OCI-LY1 (cell line): ENCODE data around the gene PODXL2.

Experiments used
- H2AFZ ChIP-seq: fragments of 200-600 bp; sonication (generic), shearing (Covaris generic); 2 replicates; pipeline ENCODE4 v1.6.0; 2014; ENCODE audit warnings: antibody characterized with exemption, mild to moderate bottlenecking, low read length
- H3F3A ChIP-seq: fragments of 200-600 bp; sonication (generic), shearing (Covaris generic); 2 replicates; pipeline ENCODE4 v1.6.0; 2014; ENCODE audit warnings: mild to moderate bottlenecking, antibody characterized with exemption, low read length, moderate library complexity; ENCODE audit not compliant: insufficient read depth
- H3K27ac ChIP-seq: fragments of 200-600 bp; sonication (generic); 2 replicates; pipeline ENCODE4 v1.5.1; 2014; ENCODE audit warnings: low read length, mixed run types, mild to moderate bottlenecking, low read depth; ENCODE audit not compliant: poor library complexity, severe bottlenecking
- H3K27me3 ChIP-seq: fragments of 200-600 bp; sonication (generic); 2 replicates; pipeline ENCODE4 v1.6.0; 2014; ENCODE audit warnings: antibody characterized with exemption, mild to moderate bottlenecking, low read length, moderate library complexity; ENCODE audit not compliant: insufficient read depth
- H3K36me3 ChIP-seq: fragments of 200-600 bp; sonication (generic); 2 replicates; pipeline ENCODE4 v1.6.1; 2014; ENCODE audit warnings: mild to moderate bottlenecking, antibody characterized with exemption, low read length, moderate library complexity, mixed read lengths; ENCODE audit not compliant: insufficient read depth
- H3K4me1 ChIP-seq: fragments of 200-600 bp; sonication (generic); 2 replicates; pipeline ENCODE4 v1.5.1; 2014; ENCODE audit warnings: mild to moderate bottlenecking, low read length, moderate library complexity; ENCODE audit not compliant: insufficient read depth, severe bottlenecking
- H3K4me2 ChIP-seq: fragments of 200-600 bp; sonication (generic), shearing (Covaris generic); 2 replicates; pipeline ENCODE4 v1.6.1; 2014; ENCODE audit warnings: low read length
- H3K4me3 ChIP-seq: fragments of 200-600 bp; sonication (generic); 2 replicates; pipeline ENCODE4 v1.5.1; 2014; ENCODE audit warnings: low read length, low read depth, mild to moderate bottlenecking, mixed read lengths; ENCODE audit not compliant: poor library complexity, severe bottlenecking
- H3K79me2 ChIP-seq: fragments of 200-600 bp; shearing (Covaris generic); 2 replicates; pipeline ENCODE4 v1.6.1; 2016; ENCODE audit warnings: mixed run types, low read length, mixed read lengths; ENCODE audit not compliant: insufficient read depth
- H3K9ac ChIP-seq: fragments of 200-600 bp; sonication (generic), shearing (Covaris generic); 2 replicates; pipeline ENCODE4 v1.6.1; 2014; ENCODE audit warnings: mild to moderate bottlenecking, low read length, mixed read lengths
- H3K9me2 ChIP-seq: fragments of 200-600 bp; sonication (generic), shearing (Covaris generic); 2 replicates; pipeline ENCODE4 v1.6.1; 2014; ENCODE audit warnings: low read depth, mild to moderate bottlenecking, low read length, mixed read lengths
- H3K9me3 ChIP-seq: fragments of 200-600 bp; shearing (Covaris generic); 2 replicates; pipeline ENCODE4 v1.6.1; 2014; ENCODE audit warnings: low read length, mixed read lengths
- H4K20me1 ChIP-seq: fragments of 200-600 bp; sonication (generic), shearing (Covaris generic); 2 replicates; pipeline ENCODE4 v1.6.0; 2016; ENCODE audit warnings: mild to moderate bottlenecking, low read length; ENCODE audit not compliant: insufficient read depth
- EZH2 ChIP-seq: fragments of 200-600 bp; sonication (generic), shearing (Covaris generic); IDR thresholded peaks from 2 replicates; pipeline ENCODE4 v1.8.0; 2017; ENCODE audit warnings: borderline replicate concordance, mixed run types, mild to moderate bottlenecking, antibody characterized with exemption, low read length, moderate library complexity, mixed read lengths
- TF ChIP-seq, protein P1 (sequence below): fragments of 200-600 bp; sonication (generic), shearing (Covaris generic); IDR thresholded peaks from 2 replicates; pipeline ENCODE4 v1.5.1; 2017; ENCODE audit warnings: mild to moderate bottlenecking, antibody characterized with exemption, low read length, moderate library complexity, mixed read lengths

The PODXL2 gene

DNA sequence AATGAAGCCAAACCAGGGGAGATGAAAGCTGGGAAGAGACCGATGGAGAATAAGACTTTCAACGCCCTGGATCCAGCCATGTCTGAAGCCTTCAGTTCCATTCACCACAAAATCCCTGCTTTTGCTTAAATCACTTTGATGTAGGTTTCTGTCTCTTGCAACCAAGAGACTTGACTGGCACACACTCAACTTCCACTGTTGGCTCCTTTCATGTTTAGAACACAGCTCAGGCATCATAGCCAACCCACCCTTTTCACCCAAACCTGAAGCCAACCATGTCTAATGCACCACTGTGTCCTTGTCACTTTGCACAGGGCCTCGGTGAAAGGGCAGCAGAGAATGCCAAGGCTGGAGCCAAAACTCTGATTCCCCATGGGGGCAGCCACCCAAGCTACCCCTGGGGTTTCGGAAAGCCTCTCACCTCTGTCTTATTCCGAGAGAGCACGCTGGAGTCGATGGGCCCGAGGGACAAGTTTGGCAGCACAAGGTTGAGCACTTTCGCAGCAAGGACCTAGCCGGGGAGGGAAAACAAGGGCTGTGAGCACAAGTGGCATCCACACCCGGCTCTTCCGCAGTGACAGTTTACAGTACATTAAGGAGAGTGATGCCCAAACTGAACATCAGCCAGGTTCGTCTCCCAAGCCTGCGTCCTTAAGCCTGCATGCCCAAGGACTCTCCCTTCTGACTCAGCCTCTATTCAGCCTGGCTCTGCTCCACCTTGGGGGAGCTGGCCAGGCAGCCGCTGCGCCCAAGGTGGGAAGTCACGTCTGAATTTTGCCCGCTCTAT is 81.4 kb downstream of the PODXL2 start:
- H3K4me1 ChIP-seq: no peaks in the 10 kb centered on the region
- H3K79me2 ChIP-seq: no peaks in the 10 kb centered on the region
- no peak overlapping the region for H3K4me2 ChIP-seq
- H3K9me3 ChIP-seq: no peaks in the 10 kb centered on the region
- H4K20me1 ChIP-seq: no peaks in the 10 kb centered on the region
- no peaks in the 10 kb centered on the region for H3K27me3 ChIP-seq
- H3K9ac ChIP-seq: no peak overlapping the region
- TF ChIP-seq, protein P1, sequence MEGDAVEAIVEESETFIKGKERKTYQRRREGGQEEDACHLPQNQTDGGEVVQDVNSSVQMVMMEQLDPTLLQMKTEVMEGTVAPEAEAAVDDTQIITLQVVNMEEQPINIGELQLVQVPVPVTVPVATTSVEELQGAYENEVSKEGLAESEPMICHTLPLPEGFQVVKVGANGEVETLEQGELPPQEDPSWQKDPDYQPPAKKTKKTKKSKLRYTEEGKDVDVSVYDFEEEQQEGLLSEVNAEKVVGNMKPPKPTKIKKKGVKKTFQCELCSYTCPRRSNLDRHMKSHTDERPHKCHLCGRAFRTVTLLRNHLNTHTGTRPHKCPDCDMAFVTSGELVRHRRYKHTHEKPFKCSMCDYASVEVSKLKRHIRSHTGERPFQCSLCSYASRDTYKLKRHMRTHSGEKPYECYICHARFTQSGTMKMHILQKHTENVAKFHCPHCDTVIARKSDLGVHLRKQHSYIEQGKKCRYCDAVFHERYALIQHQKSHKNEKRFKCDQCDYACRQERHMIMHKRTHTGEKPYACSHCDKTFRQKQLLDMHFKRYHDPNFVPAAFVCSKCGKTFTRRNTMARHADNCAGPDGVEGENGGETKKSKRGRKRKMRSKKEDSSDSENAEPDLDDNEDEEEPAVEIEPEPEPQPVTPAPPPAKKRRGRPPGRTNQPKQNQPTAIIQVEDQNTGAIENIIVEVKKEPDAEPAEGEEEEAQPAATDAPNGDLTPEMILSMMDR: no peak
- no peak for TF ChIP-seq EZH2
- H3K36me3 ChIP-seq: no peaks in the 10 kb centered on the region
- H3K9me2 ChIP-seq: no peaks in the 10 kb centered on the region
- no peak overlapping the region for H3K4me3 ChIP-seq
- no peaks in the 10 kb centered on the region for H3F3A ChIP-seq
- no peak overlapping the region for H3K27ac ChIP-seq
- H2AFZ ChIP-seq: no peak overlapping the region

DNA sequence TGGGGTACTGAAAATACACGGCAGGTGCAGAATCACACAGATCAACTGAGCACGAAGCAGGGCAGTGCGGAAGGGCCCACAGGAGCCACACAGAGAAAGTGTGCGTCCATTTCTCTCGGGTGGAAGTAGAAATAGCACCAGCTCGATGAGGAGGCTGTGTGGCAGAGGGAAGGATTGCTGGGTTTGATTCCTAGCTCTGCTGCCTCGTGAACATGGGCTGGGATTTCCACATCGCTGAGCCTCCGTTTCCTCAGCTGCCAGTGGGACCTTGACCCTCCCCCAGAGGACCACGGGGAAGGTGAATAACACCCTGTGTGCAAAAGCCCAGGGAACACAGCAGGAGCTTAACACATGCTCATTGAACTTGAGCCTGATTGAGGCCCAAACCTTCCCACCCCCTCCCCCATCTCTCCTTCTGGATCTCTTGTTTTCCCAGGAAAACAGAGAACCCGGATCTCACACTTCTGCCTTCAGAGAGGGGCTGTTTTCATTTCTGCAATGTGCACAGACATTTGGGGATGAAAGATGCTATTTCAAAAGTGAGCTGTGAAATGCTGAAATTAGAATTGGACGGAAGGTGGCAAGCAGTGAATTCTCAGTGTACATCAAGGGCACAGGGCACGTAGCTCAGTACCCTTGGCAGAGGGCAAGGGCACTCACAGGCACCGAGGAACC is 82.2 kb downstream of the PODXL2 start:
- Histone ChIP-seq H3K9me2 (no peaks in the 10 kb centered on the region), H3K4me1 (no peaks in the 10 kb centered on the region), H3K36me3 (no peaks in the 10 kb centered on the region), H3K4me3 (no peak overlapping the region), H3F3A (no peaks in the 10 kb centered on the region), H4K20me1 (no peaks in the 10 kb centered on the region), H3K4me2 (no peak overlapping the region), H3K27ac (no peak overlapping the region), H3K9me3 (no peaks in the 10 kb centered on the region), H3K27me3 (no peaks in the 10 kb centered on the region), H2AFZ (no peak overlapping the region), H3K79me2 (no peaks in the 10 kb centered on the region), H3K9ac (no peak overlapping the region)
- TF ChIP-seq, protein P1: no peak
- no peak for TF ChIP-seq EZH2

DNA sequence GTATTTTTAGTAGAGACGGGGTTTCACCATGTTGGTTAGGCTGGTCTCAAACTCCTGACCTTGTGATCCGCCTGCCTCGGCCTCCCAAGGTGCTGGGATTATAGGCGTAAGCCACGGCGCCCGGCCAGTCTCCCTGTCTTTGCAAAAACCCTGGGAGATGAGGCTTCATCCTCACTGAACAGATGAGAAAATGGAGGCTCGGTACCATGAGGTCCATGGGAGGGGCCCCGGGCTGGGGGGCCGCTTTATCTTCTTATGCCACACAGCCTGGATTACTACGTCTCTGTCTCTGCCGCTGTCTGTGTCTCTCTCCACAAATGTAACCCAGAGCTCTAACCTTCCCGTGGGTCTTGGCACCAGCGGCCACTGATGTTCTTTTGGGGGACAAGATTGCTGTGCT is 82.9 kb downstream of the PODXL2 start:
- H3K9me2 ChIP-seq: no peaks in the 10 kb centered on the region
- no peak overlapping the region for H3K4me3 ChIP-seq
- no peaks in the 10 kb centered on the region for H3K9me3 ChIP-seq
- no peaks in the 10 kb centered on the region for H3K4me1 ChIP-seq
- no peak overlapping the region for H3K27ac ChIP-seq
- H3F3A ChIP-seq: no peaks in the 10 kb centered on the region
- no peaks in the 10 kb centered on the region for H4K20me1 ChIP-seq
- no peaks in the 10 kb centered on the region for H3K79me2 ChIP-seq
- no peaks in the 10 kb centered on the region for H3K27me3 ChIP-seq
- no peak overlapping the region for H2AFZ ChIP-seq
- TF ChIP-seq, protein P1: no peak
- no peaks in the 10 kb centered on the region for H3K36me3 ChIP-seq
- no peak overlapping the region for H3K9ac ChIP-seq
- H3K4me2 ChIP-seq: no peak overlapping the region
